ENCODE measurements around the gene DDX10.

The DDX10 gene

GRCh38 chr11:108875134-108875533 lies 210.3 kb downstream of the DDX10 start:
- Histone ChIP-seq H3K27me3 (ENCODE audit: control insufficient read depth, low read length) (no peaks in the 10 kb centered on the region), H3K4me3 (ENCODE audit: low read length) (no peak overlapping the region), H3K36me3 (ENCODE audit: control insufficient read depth, low read length) (no peaks in the 10 kb centered on the region), H3K9me2 (replicated peaks; ENCODE audit: control insufficient read depth, low read length) (no peaks in the 10 kb centered on the region), H3K4me1 (ENCODE audit: control insufficient read depth, low read length) (no peaks in the 10 kb centered on the region), H4K20me1 (ENCODE audit: control insufficient read depth, insufficient read depth, low read depth, low read length) (no peaks in the 10 kb centered on the region), H3F3A (ENCODE audit: control insufficient read depth, insufficient read depth) (no peaks in the 10 kb centered on the region), H3K9me3 (ENCODE audit: control insufficient read depth, insufficient read depth, low read length) (no peaks in the 10 kb centered on the region), H3K4me2 (ENCODE audit: low read length) (no peak overlapping the region), H3K27ac (ENCODE audit: low read depth, low read length) (no peak overlapping the region), H3K79me2 (ENCODE audit: control insufficient read depth, low read length) (no peaks in the 10 kb centered on the region)
- TF ChIP-seq EZH2phosphoT487 (IDR thresholded peaks at IDR 0.05; ENCODE audit: borderline replicate concordance, low read length): no peak
- TF ChIP-seq, protein P1, sequence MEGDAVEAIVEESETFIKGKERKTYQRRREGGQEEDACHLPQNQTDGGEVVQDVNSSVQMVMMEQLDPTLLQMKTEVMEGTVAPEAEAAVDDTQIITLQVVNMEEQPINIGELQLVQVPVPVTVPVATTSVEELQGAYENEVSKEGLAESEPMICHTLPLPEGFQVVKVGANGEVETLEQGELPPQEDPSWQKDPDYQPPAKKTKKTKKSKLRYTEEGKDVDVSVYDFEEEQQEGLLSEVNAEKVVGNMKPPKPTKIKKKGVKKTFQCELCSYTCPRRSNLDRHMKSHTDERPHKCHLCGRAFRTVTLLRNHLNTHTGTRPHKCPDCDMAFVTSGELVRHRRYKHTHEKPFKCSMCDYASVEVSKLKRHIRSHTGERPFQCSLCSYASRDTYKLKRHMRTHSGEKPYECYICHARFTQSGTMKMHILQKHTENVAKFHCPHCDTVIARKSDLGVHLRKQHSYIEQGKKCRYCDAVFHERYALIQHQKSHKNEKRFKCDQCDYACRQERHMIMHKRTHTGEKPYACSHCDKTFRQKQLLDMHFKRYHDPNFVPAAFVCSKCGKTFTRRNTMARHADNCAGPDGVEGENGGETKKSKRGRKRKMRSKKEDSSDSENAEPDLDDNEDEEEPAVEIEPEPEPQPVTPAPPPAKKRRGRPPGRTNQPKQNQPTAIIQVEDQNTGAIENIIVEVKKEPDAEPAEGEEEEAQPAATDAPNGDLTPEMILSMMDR (IDR thresholded peaks at IDR 0.05; ENCODE audit: low read depth, low read length, poor library complexity, severe bottlenecking): no peak

DNA sequence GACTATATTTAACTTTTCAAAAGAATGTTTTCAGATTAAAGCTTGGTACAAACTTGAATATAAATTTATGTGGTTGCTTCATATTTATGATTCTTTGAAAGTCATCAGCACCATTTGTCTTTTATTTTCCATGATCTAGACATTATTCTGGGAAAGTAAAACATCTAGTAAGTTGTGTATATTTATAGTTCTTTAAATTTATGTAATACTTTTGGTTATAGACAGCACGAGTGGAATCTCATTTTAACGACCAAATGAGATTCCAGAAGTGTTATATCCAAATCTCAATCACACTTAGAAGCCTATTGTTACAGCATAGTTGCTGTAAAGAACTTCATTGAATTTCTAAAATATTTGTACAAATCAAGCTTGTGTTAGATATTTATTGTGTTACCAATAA lies 212.3 kb downstream of the DDX10 start:
- no peak for TF ChIP-seq EZH2phosphoT487 (IDR thresholded peaks at IDR 0.05; ENCODE audit: borderline replicate concordance, low read length)
- TF ChIP-seq, protein P1 (IDR thresholded peaks at IDR 0.05; ENCODE audit: low read depth, low read length, poor library complexity, severe bottlenecking): no peak
- H3K9me2 ChIP-seq (replicated peaks; ENCODE audit: control insufficient read depth, low read length): no peaks in the 10 kb centered on the region
- no peaks in the 10 kb centered on the region for H3F3A ChIP-seq (ENCODE audit: control insufficient read depth, insufficient read depth)
- H3K79me2 ChIP-seq (ENCODE audit: control insufficient read depth, low read length): no peaks in the 10 kb centered on the region
- no peaks in the 10 kb centered on the region for H3K4me1 ChIP-seq (ENCODE audit: control insufficient read depth, low read length)
- no peak overlapping the region for H3K4me3 ChIP-seq (ENCODE audit: low read length)
- no peaks in the 10 kb centered on the region for H4K20me1 ChIP-seq (ENCODE audit: control insufficient read depth, insufficient read depth, low read depth, low read length)
- H3K36me3 ChIP-seq (ENCODE audit: control insufficient read depth, low read length): no peaks in the 10 kb centered on the region
- H3K4me2 ChIP-seq (ENCODE audit: low read length): no peak overlapping the region
- no peaks in the 10 kb centered on the region for H3K9me3 ChIP-seq (ENCODE audit: control insufficient read depth, insufficient read depth, low read length)
- H3K27ac ChIP-seq (ENCODE audit: low read depth, low read length): no peak overlapping the region
- no peaks in the 10 kb centered on the region for H3K27me3 ChIP-seq (ENCODE audit: control insufficient read depth, low read length)

GRCh38 chr11:108880510-108880909 lies 215.6 kb downstream of the DDX10 start:
- Histone ChIP-seq H3K4me1 (ENCODE audit: control insufficient read depth, low read length) (no peaks in the 10 kb centered on the region), H3K9me3 (ENCODE audit: control insufficient read depth, insufficient read depth, low read length) (no peaks in the 10 kb centered on the region), H3F3A (ENCODE audit: control insufficient read depth, insufficient read depth) (no peaks in the 10 kb centered on the region), H4K20me1 (ENCODE audit: control insufficient read depth, insufficient read depth, low read depth, low read length) (no peaks in the 10 kb centered on the region), H3K27me3 (ENCODE audit: control insufficient read depth, low read length) (no peaks in the 10 kb centered on the region), H3K79me2 (ENCODE audit: control insufficient read depth, low read length) (no peaks in the 10 kb centered on the region), H3K27ac (ENCODE audit: low read depth, low read length) (no peak overlapping the region), H3K4me3 (ENCODE audit: low read length) (no peak overlapping the region), H3K4me2 (ENCODE audit: low read length) (no peak overlapping the region), H3K9me2 (replicated peaks; ENCODE audit: control insufficient read depth, low read length) (no peaks in the 10 kb centered on the region), H3K36me3 (ENCODE audit: control insufficient read depth, low read length) (no peaks in the 10 kb centered on the region)
- TF ChIP-seq, protein P1 (IDR thresholded peaks at IDR 0.05; ENCODE audit: low read depth, low read length, poor library complexity, severe bottlenecking): no peak
- no peak for TF ChIP-seq EZH2phosphoT487 (IDR thresholded peaks at IDR 0.05; ENCODE audit: borderline replicate concordance, low read length)

- TF ChIP-seq, protein P1 (IDR thresholded peaks at IDR 0.05; ENCODE audit: low read depth, low read length, poor library complexity, severe bottlenecking): no peak
- TF ChIP-seq EZH2phosphoT487 (IDR thresholded peaks at IDR 0.05; ENCODE audit: borderline replicate concordance, low read length): no peak
- Histone ChIP-seq H3K4me2 (ENCODE audit: low read length) (no peak overlapping the region), H3K4me3 (ENCODE audit: low read length) (no peak overlapping the region), H3K36me3 (ENCODE audit: control insufficient read depth, low read length) (no peaks in the 10 kb centered on the region), H3F3A (ENCODE audit: control insufficient read depth, insufficient read depth) (no peaks in the 10 kb centered on the region), H3K27ac (ENCODE audit: low read depth, low read length) (no peak overlapping the region), H4K20me1 (ENCODE audit: control insufficient read depth, insufficient read depth, low read depth, low read length) (no peaks in the 10 kb centered on the region), H3K79me2 (ENCODE audit: control insufficient read depth, low read length) (no peaks in the 10 kb centered on the region), H3K9me2 (replicated peaks; ENCODE audit: control insufficient read depth, low read length) (no peaks in the 10 kb centered on the region), H3K4me1 (ENCODE audit: control insufficient read depth, low read length) (no peaks in the 10 kb centered on the region), H3K27me3 (ENCODE audit: control insufficient read depth, low read length) (no peaks in the 10 kb centered on the region), H3K9me3 (ENCODE audit: control insufficient read depth, insufficient read depth, low read length) (no peaks in the 10 kb centered on the region)
These were observed 216.3 kb downstream of the DDX10 start for GRCh38 chr11:108881131-108881530.

Measured in DOHH2 (cell line).